ENCODE data around the gene ZNF804B.

DNA sequence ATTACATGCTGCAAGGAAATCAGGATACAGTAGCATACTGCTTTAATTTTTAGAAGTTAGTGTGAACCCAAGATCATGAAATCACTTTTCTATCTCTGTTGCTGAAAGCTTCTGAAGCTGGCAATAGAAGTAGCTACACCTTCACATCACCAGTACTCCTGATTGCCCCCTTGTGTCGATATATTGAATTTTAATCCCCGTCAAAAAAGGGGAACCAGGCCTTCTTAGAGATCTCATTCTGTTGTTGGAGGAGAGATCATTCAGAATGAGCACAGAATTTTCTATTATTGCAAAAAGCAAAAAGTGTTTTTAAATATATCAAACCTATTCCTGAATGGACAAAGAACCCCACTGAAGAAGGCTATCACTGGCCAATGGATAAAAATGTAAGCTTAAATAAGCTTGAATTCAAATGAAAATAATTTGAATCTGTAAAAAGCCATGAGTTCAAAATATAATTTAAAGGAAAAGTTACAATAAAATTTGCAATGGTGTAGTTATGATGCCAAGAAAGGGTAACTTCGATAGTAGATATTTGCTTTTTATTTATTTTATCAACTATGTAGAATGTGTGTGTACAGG is 75.7 kb downstream of the ZNF804B start:
- TF ChIP-seq, protein P1, sequence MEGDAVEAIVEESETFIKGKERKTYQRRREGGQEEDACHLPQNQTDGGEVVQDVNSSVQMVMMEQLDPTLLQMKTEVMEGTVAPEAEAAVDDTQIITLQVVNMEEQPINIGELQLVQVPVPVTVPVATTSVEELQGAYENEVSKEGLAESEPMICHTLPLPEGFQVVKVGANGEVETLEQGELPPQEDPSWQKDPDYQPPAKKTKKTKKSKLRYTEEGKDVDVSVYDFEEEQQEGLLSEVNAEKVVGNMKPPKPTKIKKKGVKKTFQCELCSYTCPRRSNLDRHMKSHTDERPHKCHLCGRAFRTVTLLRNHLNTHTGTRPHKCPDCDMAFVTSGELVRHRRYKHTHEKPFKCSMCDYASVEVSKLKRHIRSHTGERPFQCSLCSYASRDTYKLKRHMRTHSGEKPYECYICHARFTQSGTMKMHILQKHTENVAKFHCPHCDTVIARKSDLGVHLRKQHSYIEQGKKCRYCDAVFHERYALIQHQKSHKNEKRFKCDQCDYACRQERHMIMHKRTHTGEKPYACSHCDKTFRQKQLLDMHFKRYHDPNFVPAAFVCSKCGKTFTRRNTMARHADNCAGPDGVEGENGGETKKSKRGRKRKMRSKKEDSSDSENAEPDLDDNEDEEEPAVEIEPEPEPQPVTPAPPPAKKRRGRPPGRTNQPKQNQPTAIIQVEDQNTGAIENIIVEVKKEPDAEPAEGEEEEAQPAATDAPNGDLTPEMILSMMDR (IDR thresholded peaks at IDR 0.05; ENCODE audit: low read depth, low read length), result peak; percentile 61
- TF ChIP-seq POLR2A (IDR thresholded peaks at IDR 0.05; ENCODE audit: extremely low read depth, insufficient read length), result no peak
